GM19043 (cell line): ENCODE data around the gene PPP1R12B.
"Not testable (repeated sequence)": the region's sequence is repeated elsewhere in the genome, so short reads cannot be mapped to it uniquely, and the experiment has no call there.

Experiments
- ATAC-seq: cut with Tn5 transposase; IDR thresholded peaks from one replicate; pipeline ENCODE4 v1.9.1; 2021; ENCODE audit warnings: low read depth; ENCODE audit not compliant: unreplicated experiment

PPP1R12B gene

GRCh38 chr1:202553560-202554038 is 205.1 kb downstream of the PPP1R12B start:
- no peak for ATAC-seq

- ATAC-seq: not testable (repeated sequence)
Measured at GRCh38 chr1:202554619-202555018, 206.1 kb downstream of the PPP1R12B start.

- ATAC-seq: not testable (repeated sequence)
Measured at GRCh38 chr1:202556037-202556436, 207.5 kb downstream of the PPP1R12B start.

- not testable (repeated sequence) for ATAC-seq
Measured at GRCh38 chr1:202557662-202558061, 209.2 kb downstream of the PPP1R12B start.

- ATAC-seq: no peak
Measured at GRCh38 chr1:202561240-202561639, 212.7 kb downstream of the PPP1R12B start.

- ATAC-seq: no peak
Measured at GRCh38 chr1:202561726-202562443, 213.4 kb downstream of the PPP1R12B start.

GRCh38 chr1:202562444-202563060 is 214.1 kb downstream of the PPP1R12B start:
- ATAC-seq: no peak

- ATAC-seq: no peak
Measured at GRCh38 chr1:202563818-202564217, 215.3 kb downstream of the PPP1R12B start.

- ATAC-seq: no peak
Measured at GRCh38 chr1:202564958-202565495, 216.5 kb downstream of the PPP1R12B start.

GRCh38 chr1:202565890-202566602 is 217.5 kb downstream of the PPP1R12B start:
- peak; percentile 73 for ATAC-seq

- no peak for ATAC-seq
Measured at GRCh38 chr1:202567738-202568137, 219.2 kb downstream of the PPP1R12B start.

- ATAC-seq: no peak
Measured at GRCh38 chr1:202568410-202568809, 219.9 kb downstream of the PPP1R12B start.

GRCh38 chr1:202568826-202569225 is 220.3 kb downstream of the PPP1R12B start:
- ATAC-seq: no peak

GRCh38 chr1:202569393-202570322 is 221.2 kb downstream of the PPP1R12B start:
- no peak for ATAC-seq

- no peak for ATAC-seq
Measured at GRCh38 chr1:202571719-202572339, 223.3 kb downstream of the PPP1R12B start.

- ATAC-seq: no peak
Measured at GRCh38 chr1:202572867-202573266, 224.4 kb downstream of the PPP1R12B start.

- no peak for ATAC-seq
Measured at GRCh38 chr1:202575918-202576653, 227.6 kb downstream of the PPP1R12B start.

- no peak for ATAC-seq
Measured at GRCh38 chr1:202576816-202577215, 228.3 kb downstream of the PPP1R12B start.

- no peak for ATAC-seq
Measured at GRCh38 chr1:202577381-202577780, 228.9 kb downstream of the PPP1R12B start.
